COLO829 (cell line): Measurements from ENCODE around the gene UPP1.
A peak's percentile ranks its signal among the peaks of the same experiment; 100 is the strongest.
"Not testable (repeated sequence)": the region's sequence is repeated elsewhere in the genome, so short reads cannot be mapped to it uniquely, and the experiment has no call there.

Source experiments
- DNase-seq: peaks from one replicate; pipeline ENCODE4 v3.0.0; 2012; ENCODE audit warnings: low spot score

Gene UPP1

DNA sequence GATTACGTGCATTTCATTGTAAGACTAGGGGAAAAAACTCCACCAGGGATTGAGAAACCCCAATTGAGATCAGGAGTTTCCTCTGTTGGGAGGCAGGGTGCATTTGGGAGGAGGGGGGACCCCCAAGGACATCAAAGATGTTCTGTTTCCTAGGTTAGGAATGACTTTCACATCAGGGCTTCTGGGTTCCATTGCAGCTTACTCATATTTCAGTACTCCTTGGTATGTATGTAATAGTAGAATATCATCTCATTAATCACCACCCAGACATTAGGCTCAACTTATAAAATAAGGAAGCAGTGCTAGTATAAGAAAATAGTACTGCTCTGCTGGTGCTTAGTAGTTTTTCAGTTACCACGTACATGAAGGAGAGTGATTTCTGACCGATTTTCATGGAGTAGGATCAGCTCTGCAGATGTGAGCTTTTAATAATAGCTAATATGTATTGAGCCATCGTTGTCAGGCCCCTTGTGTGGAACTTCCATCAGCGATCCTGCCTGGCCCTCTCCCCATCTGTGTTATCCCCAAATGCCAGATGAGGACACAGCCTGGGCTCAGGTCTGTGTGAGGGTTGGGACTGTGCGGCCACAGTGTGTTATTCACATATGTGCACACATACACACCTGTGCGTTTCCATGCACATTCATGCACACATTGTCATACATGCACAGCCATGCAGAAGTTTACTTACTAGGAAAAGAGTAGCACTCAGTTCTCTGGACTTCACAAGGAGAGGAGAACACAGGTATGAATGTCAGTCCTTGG is 23.5 kb downstream of the UPP1 start:
- no peak for DNase-seq

GRCh38 chr7:48113275-48113674 is 24.2 kb downstream of the UPP1 start:
- DNase-seq = no peak

GRCh38 chr7:48114115-48114514 is 25.1 kb downstream of the UPP1 start:
- no peak for DNase-seq

GRCh38 chr7:48114589-48114988 is 25.5 kb downstream of the UPP1 start:
- no peak for DNase-seq

- no peak for DNase-seq
These were observed 27.0 kb downstream of the UPP1 start for GRCh38 chr7:48116043-48116442.

- no peak for DNase-seq
These were observed 29.0 kb downstream of the UPP1 start for GRCh38 chr7:48118041-48118440.

DNA sequence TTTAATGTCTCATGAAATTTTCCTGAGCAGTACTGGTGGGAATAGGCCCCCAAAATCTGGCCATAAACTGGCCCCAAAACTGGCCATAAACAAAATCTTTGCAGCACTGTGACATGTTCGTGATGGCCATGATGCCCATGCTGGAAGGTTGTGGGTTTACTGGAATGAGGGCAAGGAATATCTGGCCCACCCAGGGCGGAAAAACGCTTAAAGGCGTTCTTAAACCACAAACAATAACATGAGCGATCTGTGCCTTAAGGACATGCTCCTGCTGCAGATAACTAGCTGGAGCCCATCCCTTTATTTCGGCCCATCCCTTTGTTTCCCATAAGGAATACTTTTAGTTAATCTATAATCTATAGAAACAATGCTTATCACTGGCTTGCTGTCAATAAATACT is 31.5 kb downstream of the UPP1 start:
- DNase-seq = not testable (repeated sequence)

GRCh38 chr7:48126037-48126436 is 37.0 kb downstream of the UPP1 start:
- no peak for DNase-seq

DNA sequence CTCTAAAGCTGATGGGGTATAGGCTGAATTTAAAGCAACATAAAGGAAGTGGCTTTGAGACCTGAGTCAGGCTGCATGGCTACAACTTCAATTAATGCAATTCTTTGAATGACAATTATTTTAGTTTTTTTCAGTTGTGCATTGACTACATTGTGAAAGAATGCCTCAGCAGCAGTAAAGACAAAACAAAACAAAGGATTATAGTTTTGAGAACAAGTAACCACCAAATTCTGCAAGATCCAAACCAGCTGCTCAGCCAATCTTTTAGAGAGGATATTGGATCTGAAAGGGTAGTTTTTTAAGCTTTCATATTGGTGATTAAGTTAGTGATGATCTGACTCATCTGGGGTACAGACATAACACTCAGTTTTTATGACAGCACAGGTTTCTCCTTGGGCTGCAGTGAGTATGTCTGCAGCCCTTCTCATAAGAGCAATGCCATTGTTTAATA is 41.6 kb downstream of the UPP1 start:
- DNase-seq = no peak

DNA sequence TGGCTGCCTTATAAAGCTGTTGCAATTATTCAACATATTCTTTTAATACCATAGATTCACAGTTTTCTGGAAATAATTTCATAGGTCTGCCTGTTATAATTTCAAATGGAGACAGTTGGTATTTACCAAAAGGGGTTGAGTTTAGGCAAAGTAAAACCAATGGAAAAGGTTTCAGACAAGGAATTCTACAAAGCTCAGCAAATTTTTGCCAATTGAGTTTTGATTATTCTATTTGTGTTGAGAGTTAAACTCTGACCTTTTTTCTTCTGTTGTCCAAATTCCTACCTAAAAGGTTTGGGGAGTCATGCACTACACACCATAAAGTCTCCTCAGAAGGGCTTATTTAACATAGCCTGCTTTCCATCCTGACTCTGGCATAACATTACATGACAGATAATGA is 43.7 kb downstream of the UPP1 start:
- DNase-seq = no peak

- peak; percentile 56 for DNase-seq
These were observed 50.4 kb downstream of the UPP1 start for GRCh38 chr7:48139459-48139858.

- DNase-seq = no peak
These were observed 51.1 kb downstream of the UPP1 start for GRCh38 chr7:48140001-48140681.

- no peak for DNase-seq
These were observed 52.5 kb downstream of the UPP1 start for GRCh38 chr7:48141521-48141920.

DNA sequence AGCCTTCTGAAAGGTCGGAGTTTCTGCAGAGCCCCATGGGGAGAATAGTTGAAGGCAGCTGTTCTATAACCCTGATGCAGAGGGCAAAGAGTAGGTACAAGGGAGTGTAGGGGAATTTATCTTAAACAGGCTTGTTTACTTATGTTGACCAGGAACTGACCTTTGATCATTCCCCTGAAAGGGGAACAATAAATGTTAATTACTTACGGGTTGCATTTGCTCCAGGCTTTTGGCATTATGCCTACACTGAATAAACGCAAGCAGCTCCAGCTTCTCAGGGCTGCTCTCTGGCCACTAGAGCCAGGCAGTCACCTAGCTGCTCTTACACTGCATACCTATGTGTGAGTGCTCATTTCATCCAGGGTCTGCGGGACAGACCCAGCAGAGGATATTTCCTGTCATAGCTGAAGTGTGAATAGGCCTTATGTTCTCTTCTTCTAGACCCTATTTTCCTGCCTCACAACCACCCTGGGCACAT is 55.3 kb downstream of the UPP1 start:
- DNase-seq = no peak

DNA sequence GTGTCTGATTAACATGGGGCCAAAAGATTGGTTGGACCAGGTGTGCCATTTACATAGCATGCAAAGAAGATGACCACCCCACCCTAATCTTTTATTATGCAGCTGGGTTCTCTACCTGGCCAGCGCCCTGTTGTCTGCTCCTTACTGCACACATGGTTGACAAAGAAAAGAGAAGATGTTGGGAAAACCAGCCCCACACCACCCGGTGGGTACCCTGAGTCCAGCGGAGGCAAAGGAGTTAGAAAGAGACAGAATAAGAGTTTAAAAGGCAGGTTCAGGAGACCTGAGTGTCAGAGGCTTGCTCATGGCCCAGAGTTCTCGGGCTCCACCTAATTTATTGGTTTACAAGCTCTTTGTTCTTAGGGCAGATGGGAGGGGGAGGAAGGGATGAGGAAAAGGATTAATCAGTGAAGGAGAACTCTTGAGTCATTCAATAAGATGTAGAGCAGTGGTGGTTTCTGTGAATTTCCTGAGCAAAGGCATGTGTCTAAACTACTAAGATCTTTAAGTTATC is 58.1 kb downstream of the UPP1 start:
- no peak for DNase-seq

DNA sequence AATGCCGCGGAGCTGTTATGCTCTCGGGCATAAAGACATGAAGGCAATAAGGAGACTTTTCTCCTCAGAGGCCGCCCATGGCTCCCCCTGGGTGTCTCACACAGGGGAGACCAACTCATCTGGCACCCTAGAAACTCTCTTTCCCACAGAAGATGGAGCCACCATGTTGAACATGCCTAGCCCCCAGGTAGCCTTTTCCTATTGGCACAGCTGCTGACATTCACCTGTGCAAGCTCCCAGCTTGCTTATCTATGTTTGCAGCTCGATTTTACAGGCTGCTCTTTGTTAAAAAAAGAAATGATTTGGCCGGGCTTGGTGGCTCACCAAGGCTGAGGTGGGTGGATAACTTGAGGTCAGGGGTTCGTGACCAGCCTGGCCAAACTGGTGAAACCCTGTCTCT is 58.6 kb downstream of the UPP1 start:
- not testable (repeated sequence) for DNase-seq

- no peak for DNase-seq
These were observed 59.2 kb downstream of the UPP1 start for GRCh38 chr7:48148311-48148710.

- no peak for DNase-seq
These were observed 60.0 kb downstream of the UPP1 start for GRCh38 chr7:48149058-48149457.

GRCh38 chr7:48150086-48150485 is 61.0 kb downstream of the UPP1 start:
- DNase-seq = no peak

GRCh38 chr7:48154792-48155413 is 65.8 kb downstream of the UPP1 start:
- DNase-seq = peak; percentile 66
